ENCODE measurements around the gene TMEM190. TPM values are rescaled to one million over a fixed set of nuclear protein-coding genes. Genes with fewer than 3 reads are reported as not detected.

The TMEM190 gene
- total and polyA plus RNA-seq, 9 of the 15 experiments (the other 6 are each of a cell fraction or from before 2014, with no cell fraction given): not detected

DNA sequence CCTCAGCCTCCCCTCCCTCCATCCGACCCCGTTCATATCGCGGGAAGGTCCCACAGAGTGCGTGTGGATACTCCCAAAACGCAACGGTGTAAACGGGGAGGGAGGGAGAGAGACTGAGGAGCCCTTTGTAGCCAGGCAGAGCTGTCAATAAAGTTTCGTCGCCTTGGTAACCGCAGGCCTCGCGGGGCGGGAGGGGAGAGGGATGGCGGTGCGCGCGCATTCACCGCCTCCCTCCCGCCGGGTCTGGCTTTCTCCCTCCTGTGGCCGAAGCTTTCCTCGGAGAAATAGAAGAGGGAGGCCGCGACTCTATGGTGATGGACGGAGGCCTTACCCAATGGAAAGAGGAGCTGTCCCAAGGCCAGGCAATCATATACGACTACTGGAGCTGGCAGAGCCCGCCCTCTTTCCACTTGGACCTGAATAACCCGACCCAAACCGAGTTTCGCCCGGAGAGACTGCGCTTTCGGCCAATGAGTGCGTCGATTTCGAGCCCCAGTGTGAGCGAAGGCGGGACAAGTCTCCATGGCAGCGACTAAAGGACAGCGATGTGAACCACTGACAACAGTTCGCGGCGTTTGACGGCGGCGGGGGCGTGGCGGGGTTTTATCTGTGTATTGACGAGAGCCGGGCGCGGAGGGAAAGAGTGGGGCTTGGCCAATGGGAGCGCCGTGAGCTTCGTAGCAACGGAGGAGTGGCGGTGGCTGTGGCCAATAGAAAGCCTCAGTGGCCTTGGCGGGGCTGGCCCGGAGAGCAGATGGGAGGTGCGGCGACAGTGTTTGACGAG, 37.3 kb upstream of the TMEM190 start, which contains the start of gene KMT5C (continued):
- TF ChIP-seq MGA (IDR thresholded peaks at IDR 0.05): no peak; the same call in 1 of the 2 replicates
- TF ChIP-seq ZC3H4 (CRISPR knock-in tag; IDR thresholded peaks at IDR 0.05; ENCODE audit: borderline replicate concordance): no peak
- TF ChIP-seq TAF1 (IDR thresholded peaks at IDR 0.05; ENCODE audit: control insufficient read depth, extremely low read depth, insufficient read depth, low read length, severe bottlenecking): peak; percentile 79
- TF ChIP-seq TAF9B (IDR thresholded peaks at IDR 0.05; ENCODE audit: partially characterized antibody): no peak
- TF ChIP-seq, protein P1, sequence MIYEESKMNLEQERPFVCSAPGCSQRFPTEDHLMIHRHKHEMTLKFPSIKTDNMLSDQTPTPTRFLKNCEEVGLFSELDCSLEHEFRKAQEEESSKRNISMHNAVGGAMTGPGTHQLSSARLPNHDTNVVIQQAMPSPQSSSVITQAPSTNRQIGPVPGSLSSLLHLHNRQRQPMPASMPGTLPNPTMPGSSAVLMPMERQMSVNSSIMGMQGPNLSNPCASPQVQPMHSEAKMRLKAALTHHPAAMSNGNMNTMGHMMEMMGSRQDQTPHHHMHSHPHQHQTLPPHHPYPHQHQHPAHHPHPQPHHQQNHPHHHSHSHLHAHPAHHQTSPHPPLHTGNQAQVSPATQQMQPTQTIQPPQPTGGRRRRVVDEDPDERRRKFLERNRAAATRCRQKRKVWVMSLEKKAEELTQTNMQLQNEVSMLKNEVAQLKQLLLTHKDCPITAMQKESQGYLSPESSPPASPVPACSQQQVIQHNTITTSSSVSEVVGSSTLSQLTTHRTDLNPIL (CRISPR knock-in tag; IDR thresholded peaks at IDR 0.05): no peak
- no peak for TF ChIP-seq PHF20 (IDR thresholded peaks at IDR 0.05; ENCODE audit: partially characterized antibody)
- TF ChIP-seq OTX1 (CRISPR knock-in tag; IDR thresholded peaks at IDR 0.05): no peak
- TF ChIP-seq PTBP1 (IDR thresholded peaks at IDR 0.05; ENCODE audit: low read depth, low read length): no peak
- TF ChIP-seq, protein P2, sequence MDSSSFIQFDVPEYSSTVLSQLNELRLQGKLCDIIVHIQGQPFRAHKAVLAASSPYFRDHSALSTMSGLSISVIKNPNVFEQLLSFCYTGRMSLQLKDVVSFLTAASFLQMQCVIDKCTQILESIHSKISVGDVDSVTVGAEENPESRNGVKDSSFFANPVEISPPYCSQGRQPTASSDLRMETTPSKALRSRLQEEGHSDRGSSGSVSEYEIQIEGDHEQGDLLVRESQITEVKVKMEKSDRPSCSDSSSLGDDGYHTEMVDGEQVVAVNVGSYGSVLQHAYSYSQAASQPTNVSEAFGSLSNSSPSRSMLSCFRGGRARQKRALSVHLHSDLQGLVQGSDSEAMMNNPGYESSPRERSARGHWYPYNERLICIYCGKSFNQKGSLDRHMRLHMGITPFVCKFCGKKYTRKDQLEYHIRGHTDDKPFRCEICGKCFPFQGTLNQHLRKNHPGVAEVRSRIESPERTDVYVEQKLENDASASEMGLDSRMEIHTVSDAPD (CRISPR knock-in tag; IDR thresholded peaks at IDR 0.05): no peak
- no peak for TF ChIP-seq ZFP91 (CRISPR knock-in tag; IDR thresholded peaks at IDR 0.05)
- TF ChIP-seq NCOR1 (IDR thresholded peaks at IDR 0.05): no peak

Measured in K562 (cell line).